H9 (cell line): ENCODE measurements around the gene CNOT4. TPM values are rescaled to one million over a fixed set of nuclear protein-coding genes. Genes with fewer than 3 reads are reported as not detected.

Experiments
- DNase-seq: peaks from one replicate; pipeline ENCODE4 v3.0.0-alpha.2; 2017
- H2AFZ ChIP-seq: one replicate; pipeline ENCODE4 v1.6.1; 2013; ENCODE audit warnings: mild to moderate bottlenecking, low read length, control low read depth, moderate library complexity
- H2AK5ac ChIP-seq: 2 replicates; pipeline ENCODE4 v1.6.1; 2013; ENCODE audit warnings: low read length, control low read depth, mixed read lengths; ENCODE audit not compliant: insufficient read length
- H2BK120ac ChIP-seq: one replicate; pipeline ENCODE4 v1.6.1; 2013; ENCODE audit warnings: low read depth, mild to moderate bottlenecking, low read length, control low read depth, inconsistent platforms; ENCODE audit not compliant: poor library complexity, severe bottlenecking
- H2BK12ac ChIP-seq: 2 replicates; pipeline ENCODE4 v1.6.1; 2013; ENCODE audit warnings: low read length, control low read depth, mixed read lengths, low read depth; ENCODE audit not compliant: insufficient read length
- H2BK15ac ChIP-seq: 2 replicates; pipeline ENCODE4 v1.6.1; 2013; ENCODE audit warnings: low read depth, low read length, control low read depth
- H2BK20ac ChIP-seq: one replicate; pipeline ENCODE4 v1.6.1; 2013; ENCODE audit warnings: low read depth, mild to moderate bottlenecking, low read length, control low read depth, inconsistent platforms; ENCODE audit not compliant: poor library complexity, severe bottlenecking
- H2BK5ac ChIP-seq: 2 replicates; pipeline ENCODE4 v1.6.1; 2013; ENCODE audit warnings: low read length, control low read depth, mixed read lengths; ENCODE audit not compliant: insufficient read length
- H3K14ac ChIP-seq: 2 replicates; pipeline ENCODE4 v1.6.1; 2013; ENCODE audit warnings: low read length, control low read depth; ENCODE audit not compliant: insufficient read depth
- H3K18ac ChIP-seq: 2 replicates; pipeline ENCODE4 v1.6.1; 2013; ENCODE audit warnings: low read depth, mild to moderate bottlenecking, mixed read lengths, low read length, control low read depth; ENCODE audit not compliant: insufficient read length
- H3K23ac ChIP-seq: 2 replicates; pipeline ENCODE4 v1.6.1; 2013; ENCODE audit warnings: low read length, control low read depth, mixed read lengths, low read depth; ENCODE audit not compliant: insufficient read length
- H3K23me2 ChIP-seq: 2 replicates; pipeline ENCODE4 v1.6.1; 2013; ENCODE audit warnings: low read depth, mild to moderate bottlenecking, mixed read lengths, low read length, control low read depth; ENCODE audit not compliant: insufficient read length, poor library complexity, severe bottlenecking
- H3K27ac ChIP-seq: 2 replicates; pipeline ENCODE4 v1.5.1; 2013; ENCODE audit warnings: low read length, control low read depth, mixed read lengths, low read depth; ENCODE audit not compliant: insufficient read length
- H3K27me3 ChIP-seq: 2 replicates; pipeline ENCODE4 v1.6.1; 2013; ENCODE audit warnings: low read length, control low read depth, inconsistent platforms; ENCODE audit not compliant: insufficient read depth
- H3K4ac ChIP-seq: 2 replicates; pipeline ENCODE4 v1.6.1; 2013; ENCODE audit warnings: low read depth, mild to moderate bottlenecking, control low read depth, inconsistent platforms, low read length, moderate library complexity
- H3K4me1 ChIP-seq: 2 replicates; pipeline ENCODE4 v1.6.1; 2013; ENCODE audit warnings: low read length, control low read depth, inconsistent platforms; ENCODE audit not compliant: insufficient read depth
- H3K4me2 ChIP-seq: 2 replicates; pipeline ENCODE4 v1.6.1; 2013; ENCODE audit warnings: low read length, control low read depth, mixed read lengths; ENCODE audit not compliant: insufficient read length, insufficient read depth
- H3K56ac ChIP-seq: 2 replicates; pipeline ENCODE4 v1.6.1; 2013; ENCODE audit warnings: low read depth, mild to moderate bottlenecking, mixed read lengths, low read length, control low read depth; ENCODE audit not compliant: insufficient read length
- H3K79me1 ChIP-seq: 2 replicates; pipeline ENCODE4 v1.6.1; 2013; ENCODE audit warnings: low read depth, mild to moderate bottlenecking, moderate library complexity, low read length, control low read depth, inconsistent platforms; ENCODE audit not compliant: insufficient read depth, poor library complexity, severe bottlenecking
- H3K79me2 ChIP-seq: 2 replicates; pipeline ENCODE4 v1.6.1; 2013; ENCODE audit warnings: low read length, control low read depth, inconsistent platforms; ENCODE audit not compliant: insufficient read depth
- H3K9ac ChIP-seq: 2 replicates; pipeline ENCODE4 v1.6.1; 2013; ENCODE audit warnings: low read length, control low read depth, mixed read lengths; ENCODE audit not compliant: insufficient read length; ENCODE audit errors: extremely low read depth
- H3K9me3 ChIP-seq: one replicate; pipeline ENCODE4 v1.6.1; 2013; ENCODE audit warnings: low read depth, low read length, inconsistent platforms; ENCODE audit not compliant: control insufficient read depth
- H3T11ph ChIP-seq: one replicate; pipeline ENCODE4 v1.6.1; 2013; ENCODE audit warnings: mild to moderate bottlenecking, low read length, control low read depth, inconsistent platforms
- H4K20me1 ChIP-seq: one replicate; pipeline ENCODE4 v1.6.1; 2013; ENCODE audit not compliant: control insufficient read depth, insufficient read length, insufficient read depth
- H4K5ac ChIP-seq: 2 replicates; pipeline ENCODE4 v1.6.1; 2013; ENCODE audit warnings: low read depth, mild to moderate bottlenecking, mixed read lengths, low read length, control low read depth; ENCODE audit not compliant: insufficient read length
- H4K8ac ChIP-seq: replicated peaks from 2 replicates; pipeline ENCODE4 v1.6.1; 2013; ENCODE audit warnings: low read length, control low read depth, mixed read lengths, low read depth; ENCODE audit not compliant: insufficient read length
- H4K91ac ChIP-seq: 2 replicates; pipeline ENCODE4 v1.6.1; 2013; ENCODE audit warnings: low read depth, mild to moderate bottlenecking, moderate library complexity, mixed read lengths, low read length, control low read depth; ENCODE audit not compliant: insufficient read length
- H3K27ac Mint-ChIP-seq, 3 experiments: 2 replicates in 2 of 3; 3 replicates in 1 of 3; pipeline ENCODE4 v1.8.0; 2020 to 2021; ENCODE audit warnings: mixed read lengths in 3 of 3, mild to moderate bottlenecking in 1 of 3, moderate library complexity in 1 of 3
- H3K27me3 Mint-ChIP-seq: 2 replicates; pipeline ENCODE4 v1.8.0; 2021; ENCODE audit warnings: low read depth, mild to moderate bottlenecking, moderate library complexity, mixed read lengths
- H3K36me3 Mint-ChIP-seq, 3 experiments: 2 replicates in 2 of 3; 3 replicates in 1 of 3; pipeline ENCODE4 v1.8.0; 2020 to 2021; ENCODE audit warnings: low read depth in 3 of 3, mixed read lengths in 3 of 3; ENCODE audit not compliant: insufficient read depth in 1 of 3
- H3K4me1 Mint-ChIP-seq, 2 experiments: 2 replicates each; pipeline ENCODE4 v1.8.0; 2020; ENCODE audit warnings: mixed read lengths in 2 of 2
- H3K4me3 Mint-ChIP-seq, 2 experiments: 2 replicates in 1 of 2; 3 replicates in 1 of 2; pipeline ENCODE4 v1.8.0; 2020 to 2021; ENCODE audit warnings: mild to moderate bottlenecking in 2 of 2, mixed read lengths in 2 of 2, moderate library complexity in 1 of 2
- H3K9me3 Mint-ChIP-seq, 2 experiments: 2 replicates in 1 of 2; 3 replicates in 1 of 2; pipeline ENCODE4 v1.8.0; 2020; ENCODE audit warnings: mild to moderate bottlenecking in 2 of 2, mixed read lengths in 2 of 2, moderate library complexity in 1 of 2
- WGBS: extraction: QIAGEN DNeasy Blood & Tissue Kit; methylation state at CpG from one replicate; pipeline ENCODE4 v1.1.7; 2013; ENCODE audit warnings: missing lambda C conversion rate, low lambda C conversion rate, mixed read lengths; ENCODE audit not compliant: insufficient read length; ENCODE audit errors: extremely low coverage; 5-methylcytosine and 5-hydroxymethylcytosine counted together
- total RNA-seq: library from RNA; stranded (reverse); gene quantifications from 2 replicates; pipeline ENCODE4 v1.2.1, GENCODE V29; 2021
- TF ChIP-seq, protein P1 (sequence below): fragments of 200-600 bp; sonication (generic); conservative IDR thresholded peaks from 3 replicates; pipeline ENCODE4 v1.8.0; 2021; ENCODE audit warnings: antibody characterized with exemption, mild to moderate bottlenecking

The CNOT4 gene
- total RNA-seq, 1 experiment from 2014 or later = 27.4 TPM

DNA sequence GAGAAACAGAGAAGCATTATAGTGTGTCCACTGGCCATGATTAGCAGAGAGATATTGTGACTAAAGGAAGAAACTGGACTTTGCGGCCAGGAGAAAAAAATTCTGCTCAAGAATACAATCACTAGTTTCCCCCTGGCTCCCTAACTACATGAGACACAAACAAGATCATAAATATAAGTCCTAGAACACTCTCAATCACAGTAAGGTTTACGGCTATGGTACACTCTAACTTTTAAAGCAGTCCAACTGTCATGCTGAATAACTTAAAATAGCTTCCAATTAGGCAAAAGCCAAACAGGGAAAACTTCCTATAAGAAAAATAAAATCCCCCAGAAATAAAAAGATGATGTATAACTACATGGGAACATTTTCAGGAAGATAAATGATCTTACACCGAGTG is 144.2 kb downstream of the CNOT4 start:
- Mint-ChIP-seq H3K27ac (no peak overlapping the region; a peak in 1 of 7 replicates), H3K27me3 (no peaks in the 10 kb centered on the region), H3K4me1 (peaks cover 0 to 13% of the 10 kb centered on the region in 2 experiments), H3K36me3 (peaks cover 14 to 15% (median 14%) of the 10 kb centered on the region in 3 experiments), H3K4me3 (no peak overlapping the region), H3K9me3 (no peaks in the 10 kb centered on the region)
- Histone ChIP-seq H3T11ph (no peak overlapping the region), H2BK120ac (no peak overlapping the region), H3K18ac (no peak overlapping the region), H2AK5ac (no peak overlapping the region), H3K79me2 (no peaks in the 10 kb centered on the region), H4K5ac (no peak overlapping the region), H3K27ac (no peak overlapping the region), H3K23me2 (no peaks in the 10 kb centered on the region), H4K8ac (no peak overlapping the region), H3K4me2 (no peak overlapping the region), H3K4me1 (no peaks in the 10 kb centered on the region), H3K23ac (no peak overlapping the region), H2BK15ac (no peak overlapping the region), H3K9me3 (no peaks in the 10 kb centered on the region), H4K91ac (no peak overlapping the region), H3K27me3 (no peaks in the 10 kb centered on the region), H2BK12ac (no peak overlapping the region), H3K4ac (no peak overlapping the region), H3K56ac (no peak overlapping the region), H3K14ac (no peak overlapping the region), H2BK5ac (no peak overlapping the region), H3K9ac (no peak overlapping the region), H2BK20ac (no peak overlapping the region), H3K79me1 (no peaks in the 10 kb centered on the region), H4K20me1 (no peaks in the 10 kb centered on the region), H2AFZ (no peak overlapping the region)
- no peak for DNase-seq
- TF ChIP-seq, protein P1, sequence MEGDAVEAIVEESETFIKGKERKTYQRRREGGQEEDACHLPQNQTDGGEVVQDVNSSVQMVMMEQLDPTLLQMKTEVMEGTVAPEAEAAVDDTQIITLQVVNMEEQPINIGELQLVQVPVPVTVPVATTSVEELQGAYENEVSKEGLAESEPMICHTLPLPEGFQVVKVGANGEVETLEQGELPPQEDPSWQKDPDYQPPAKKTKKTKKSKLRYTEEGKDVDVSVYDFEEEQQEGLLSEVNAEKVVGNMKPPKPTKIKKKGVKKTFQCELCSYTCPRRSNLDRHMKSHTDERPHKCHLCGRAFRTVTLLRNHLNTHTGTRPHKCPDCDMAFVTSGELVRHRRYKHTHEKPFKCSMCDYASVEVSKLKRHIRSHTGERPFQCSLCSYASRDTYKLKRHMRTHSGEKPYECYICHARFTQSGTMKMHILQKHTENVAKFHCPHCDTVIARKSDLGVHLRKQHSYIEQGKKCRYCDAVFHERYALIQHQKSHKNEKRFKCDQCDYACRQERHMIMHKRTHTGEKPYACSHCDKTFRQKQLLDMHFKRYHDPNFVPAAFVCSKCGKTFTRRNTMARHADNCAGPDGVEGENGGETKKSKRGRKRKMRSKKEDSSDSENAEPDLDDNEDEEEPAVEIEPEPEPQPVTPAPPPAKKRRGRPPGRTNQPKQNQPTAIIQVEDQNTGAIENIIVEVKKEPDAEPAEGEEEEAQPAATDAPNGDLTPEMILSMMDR = no peak
- no CpG with 5 or more reads among the region's 3 CpGs for WGBS
